ENCODE results near the gene CCT4. TPM values are rescaled to one million over a fixed set of nuclear protein-coding genes. Genes with fewer than 3 reads are reported as not detected.

CCT4 gene
- total and polyA plus RNA-seq, 5 donors from 2014 or later: 104 to 151 (median 128) TPM

DNA sequence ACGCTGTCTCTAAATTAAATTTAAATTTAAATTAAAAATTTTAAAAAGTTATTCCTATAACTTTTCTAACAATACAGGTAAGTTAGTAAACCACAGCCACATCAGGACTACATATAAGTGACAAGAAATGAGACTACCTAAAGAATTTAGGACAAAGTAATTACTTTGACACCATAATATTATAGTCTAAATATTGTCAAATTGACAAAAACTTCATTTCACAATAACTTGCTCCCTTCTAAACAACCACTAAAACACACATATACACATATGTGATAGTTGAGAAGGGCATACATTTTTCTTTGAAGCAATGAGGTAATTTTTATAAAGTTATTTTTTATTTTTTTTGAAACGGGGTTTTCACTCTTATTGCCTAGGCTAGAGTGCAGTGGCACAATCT, 66.2 kb downstream of the CCT4 start:
- Histone ChIP-seq H3K9me3 (ENCODE audit: control insufficient read depth in 2 of 2, low read length in 2 of 2) (no peaks in the 10 kb centered on the region), H3K4me3 (ENCODE audit: low read depth, low read length) (no peak overlapping the region), H3K27me3 (ENCODE audit: control insufficient read depth, insufficient read depth, low read length) (no peaks in the 10 kb centered on the region), H3K4me1 (ENCODE audit: control insufficient read depth, insufficient read depth, low read length, poor library complexity, severe bottlenecking) (no peaks in the 10 kb centered on the region), H3K36me3 (ENCODE audit: control insufficient read depth, insufficient read depth, low read length) (no peaks in the 10 kb centered on the region), H3K27ac (ENCODE audit: insufficient read depth, low read length, poor library complexity, severe bottlenecking) (no peak overlapping the region)
- Mint-ChIP-seq H3K4me3 (no peak overlapping the region), H3K27ac (no peak overlapping the region), H3K4me1 (no peaks in the 10 kb centered on the region), H3K36me3 (no peaks in the 10 kb centered on the region), H3K27me3 (peaks cover 20% of the 10 kb centered on the region), H3K9me3 (no peaks in the 10 kb centered on the region)
- ATAC-seq (ENCODE audit: low read depth in 2 of 2): no peak
- no peak for DNase-seq

Other genes starting within 250 kb of the CCT4 start
- gene FAM161A, start 34.6 kb downstream of the CCT4 start, total RNA-seq: 2.2 TPM
- gene FAM161A, start 34.6 kb downstream of the CCT4 start, polyA plus RNA-seq: 1 to 10 TPM in 3 of 4 donors, under 1 TPM in 1; 0.74 to 2.2 (median 1.8) TPM
- gene COMMD1, start 17.0 kb upstream of the CCT4 start, total RNA-seq: 21.4 TPM
- gene COMMD1, start 17.0 kb upstream of the CCT4 start, polyA plus RNA-seq: 10 to 100 TPM; 44.0 to 79.2 (median 62.4) TPM

Data from CD4-positive, CD25-positive, alpha-beta regulatory T cell (primary cell).